HEK293T (cell line): ENCODE measurements around the gene LCE5A.
"Not testable (repeated sequence)": the region's sequence is repeated elsewhere in the genome, so short reads cannot be mapped to it uniquely, and the experiment has no call there.

Experiments
- ARNT ChIP-seq: fragments of 450-650 bp; IDR thresholded peaks from 2 replicates; pipeline ENCODE4 v1.6.1; 2017; ENCODE audit warnings: mild to moderate bottlenecking
- FOXK2 ChIP-seq: fragments of 450-650 bp; IDR thresholded peaks from 2 replicates; pipeline ENCODE4 v1.6.1; 2016; ENCODE audit warnings: mild to moderate bottlenecking
- HDGF ChIP-seq: fragments of 450-650 bp; IDR thresholded peaks from 2 replicates; pipeline ENCODE4 v1.6.1; 2017; ENCODE audit warnings: antibody characterized with exemption, borderline replicate concordance
- TARDBP ChIP-seq: fragments of 450-650 bp; IDR thresholded peaks from 2 replicates; pipeline ENCODE4 v1.6.1; 2016

GRCh38 chr1:152491537-152491936 is 19.1 kb upstream of the LCE5A start:
- not testable (repeated sequence) for TF ChIP-seq ARNT, FOXK2, HDGF, TARDBP
